Measurements from ENCODE around the gene CR1.
"Not testable (repeated sequence)": the region's sequence is repeated elsewhere in the genome, so short reads cannot be mapped to it uniquely, and the experiment has no call there.

Gene CR1

DNA sequence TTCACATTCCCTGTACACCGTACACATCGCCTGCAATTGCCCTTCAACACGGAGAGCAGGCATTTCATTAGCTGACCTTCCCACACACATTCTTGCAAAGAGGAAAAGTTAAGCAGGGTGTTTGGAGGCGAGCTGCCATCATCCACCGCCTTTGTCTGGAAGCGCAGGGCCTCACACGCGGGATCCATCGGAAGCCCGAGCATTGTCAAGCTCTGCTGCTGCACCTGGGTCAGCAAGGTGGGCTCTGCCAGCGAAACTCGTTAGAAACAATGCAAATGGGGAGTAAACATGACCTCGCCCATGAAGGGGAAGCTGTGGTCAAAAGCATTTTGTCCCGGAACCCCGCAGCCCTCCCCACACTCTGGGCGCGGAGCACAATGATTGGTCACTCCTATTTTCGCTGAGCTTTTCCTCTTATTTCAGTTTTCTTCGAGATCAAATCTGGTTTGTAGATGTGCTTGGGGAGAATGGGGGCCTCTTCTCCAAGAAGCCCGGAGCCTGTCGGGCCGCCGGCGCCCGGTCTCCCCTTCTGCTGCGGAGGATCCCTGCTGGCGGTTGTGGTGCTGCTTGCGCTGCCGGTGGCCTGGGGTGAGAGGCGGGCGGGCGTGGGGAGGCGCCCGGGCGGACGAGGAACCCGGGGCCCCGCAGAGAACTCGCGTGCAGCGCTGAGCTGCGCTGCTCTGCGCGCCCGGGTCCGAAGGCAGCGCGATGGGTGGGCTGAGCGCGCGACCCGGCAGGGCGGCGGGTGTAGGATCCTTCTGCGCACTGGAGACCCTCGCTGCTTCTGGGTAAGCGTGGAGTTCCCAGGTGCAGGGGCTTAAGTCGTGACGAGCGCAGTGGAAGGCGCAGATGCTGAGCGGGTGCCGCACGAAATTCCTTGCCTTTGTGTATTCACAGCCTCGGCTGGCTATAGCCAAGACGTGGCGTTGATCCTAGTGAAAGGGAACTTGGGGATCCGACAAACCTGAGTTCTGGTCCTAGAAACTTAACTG is at the start of gene CR1:
TSS of gene CR1 (plus strand) at position 357 of the 992 bp plus-strand sequence. CDS start at position 468, 111 bp downstream.
- peak; percentile 4 to 37 for DNase-seq

DNA sequence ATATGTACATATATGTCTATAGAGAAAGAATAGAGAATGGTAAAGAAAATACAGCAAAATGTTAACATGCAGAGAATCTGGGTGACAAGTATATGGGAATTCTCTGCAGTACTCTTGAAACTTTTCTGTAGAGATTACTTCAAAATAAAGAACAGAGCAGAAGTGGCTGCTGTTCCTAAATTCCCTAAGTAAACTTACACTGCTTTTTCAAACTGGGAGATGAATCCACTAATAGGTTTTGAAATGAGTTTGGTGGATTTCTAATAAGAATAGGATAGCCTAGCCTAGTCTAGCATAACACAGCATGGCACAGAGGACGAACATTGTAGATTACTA is 42.3 kb upstream of the CR1 start:
- DNase-seq: no peak

DNA sequence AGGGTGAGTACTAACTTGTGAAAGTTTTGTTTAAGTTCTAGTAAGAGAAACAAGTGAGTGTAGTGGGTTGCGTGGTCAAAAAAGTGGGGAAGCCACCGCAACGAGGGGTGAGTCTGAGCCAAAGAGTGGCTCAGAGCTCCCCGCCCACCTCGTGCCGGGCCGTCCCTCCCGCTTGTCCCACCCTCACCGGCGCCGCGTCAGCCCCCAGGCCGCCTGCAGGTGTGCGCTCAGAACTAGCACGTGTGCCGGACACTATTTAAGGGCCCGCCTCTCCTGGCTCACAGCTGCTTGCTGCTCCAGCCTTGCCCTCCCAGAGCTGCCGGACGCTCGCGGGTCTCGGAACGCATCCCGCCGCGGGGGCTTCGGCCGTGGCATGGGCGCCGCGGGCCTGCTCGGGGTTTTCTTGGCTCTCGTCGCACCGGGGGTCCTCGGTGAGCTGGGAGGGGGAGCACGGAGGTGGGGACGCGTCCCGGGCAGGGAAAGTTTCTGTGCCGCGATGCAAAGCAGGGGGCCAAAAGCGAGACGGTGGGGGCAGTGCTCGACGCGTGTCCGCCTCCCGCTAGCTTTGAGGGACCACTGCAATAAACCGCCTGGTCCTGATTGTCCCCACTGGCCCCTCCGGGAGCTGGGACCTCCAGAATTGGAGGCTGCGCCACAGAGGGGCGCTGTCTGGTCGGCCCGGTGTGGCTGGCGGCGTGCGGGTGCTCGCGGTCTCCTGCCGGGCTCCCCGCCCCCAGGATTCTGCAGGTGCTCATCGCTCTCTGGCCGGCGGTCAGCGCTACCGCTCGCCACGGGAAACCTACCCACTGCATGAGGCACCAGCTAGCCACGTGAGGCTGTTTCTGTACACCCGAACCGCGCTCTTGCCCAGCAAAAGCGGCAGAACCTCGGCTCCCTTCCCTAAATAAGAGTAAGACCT is 41.7 kb upstream of the CR1 start, which contains the start of gene CR2:
TSS of gene CR2 (plus strand) at position 283 of the 919 bp plus-strand sequence. CDS start at position 374, 91 bp downstream.
- no peak for DNase-seq

DNA sequence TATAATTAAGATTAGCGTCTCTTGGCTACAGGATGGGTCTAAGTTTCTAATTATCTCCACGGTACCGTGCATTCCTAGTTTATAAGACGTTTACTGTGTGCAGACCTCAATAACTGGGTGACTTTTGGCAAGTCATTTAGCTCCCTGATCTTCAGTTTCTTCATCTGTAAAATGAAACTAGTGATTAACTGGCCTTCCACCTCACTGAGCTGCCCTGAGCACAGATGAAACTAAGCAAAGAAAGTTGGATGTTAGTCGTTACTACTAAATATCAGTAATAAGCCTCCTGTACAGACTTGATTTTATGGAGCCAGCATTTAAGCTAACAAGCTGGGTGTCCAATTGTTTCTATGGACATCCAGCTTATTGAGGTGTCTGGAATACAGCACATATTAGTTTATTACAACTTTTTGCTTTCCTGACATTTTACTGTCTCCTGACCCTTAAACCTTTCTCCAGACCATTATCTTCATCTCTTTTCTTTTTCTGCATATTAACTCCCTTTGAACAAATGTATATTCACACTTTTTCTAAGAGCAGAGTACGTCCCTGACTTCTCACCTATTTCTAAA is 40.7 kb upstream of the CR1 start:
- no peak for DNase-seq

DNA sequence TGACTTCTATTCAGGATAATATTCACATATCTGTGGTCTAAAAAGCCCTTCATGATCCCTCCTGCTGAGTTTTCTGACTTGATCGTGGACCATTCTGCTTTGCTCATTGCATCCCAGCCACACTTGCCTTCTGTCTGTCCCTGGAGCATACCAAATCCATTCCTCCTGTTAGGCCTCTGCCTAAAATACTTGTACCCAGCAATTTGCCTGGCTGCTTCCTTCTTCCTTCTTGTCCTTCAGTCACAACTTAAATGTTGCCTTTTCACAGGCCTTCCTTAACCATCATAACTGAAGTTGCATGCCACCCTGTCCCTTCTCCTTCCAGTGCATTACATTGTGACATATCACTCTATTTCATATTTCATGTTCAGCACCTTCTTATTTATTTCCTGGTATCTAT is 37.5 kb upstream of the CR1 start:
- no peak for DNase-seq

DNA sequence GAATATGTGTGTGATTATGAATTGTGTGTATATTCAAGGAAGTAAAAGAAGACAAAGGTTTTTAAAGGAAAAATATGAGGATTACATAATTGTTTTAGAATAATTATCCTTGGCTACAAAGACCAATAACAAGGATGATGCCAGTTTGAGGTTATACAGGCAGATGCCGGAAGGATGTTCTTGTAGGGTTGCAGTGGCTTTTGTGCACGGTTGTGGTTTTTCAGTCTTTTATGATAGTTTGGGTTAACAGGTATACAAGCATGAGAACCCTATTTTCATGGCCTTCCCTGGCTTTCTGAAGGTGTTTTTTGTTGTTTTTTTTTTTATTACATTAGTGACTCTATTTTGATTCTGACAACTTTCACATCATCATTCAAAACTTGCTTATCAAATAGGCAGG is 36.9 kb upstream of the CR1 start:
- DNase-seq: no peak

DNA sequence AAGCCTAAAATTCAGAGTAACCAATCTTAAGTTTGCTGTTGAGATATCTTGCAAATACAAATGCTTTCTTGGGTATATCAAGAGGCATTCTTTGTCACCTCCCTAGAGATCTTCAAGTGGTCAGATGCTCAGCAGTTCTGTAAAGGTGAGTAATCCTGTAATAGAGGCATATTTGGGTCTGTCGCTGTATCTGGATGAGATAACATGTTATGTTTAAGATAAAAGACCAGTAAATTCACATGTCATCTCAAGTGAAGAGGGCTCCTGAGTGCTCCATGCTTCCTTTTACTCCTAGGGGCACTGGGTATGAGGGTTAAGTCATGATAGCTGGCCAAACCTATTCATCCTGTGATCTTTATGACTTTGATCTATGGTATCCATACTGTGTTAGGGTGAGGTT is 34.3 kb upstream of the CR1 start:
- no peak for DNase-seq

DNA sequence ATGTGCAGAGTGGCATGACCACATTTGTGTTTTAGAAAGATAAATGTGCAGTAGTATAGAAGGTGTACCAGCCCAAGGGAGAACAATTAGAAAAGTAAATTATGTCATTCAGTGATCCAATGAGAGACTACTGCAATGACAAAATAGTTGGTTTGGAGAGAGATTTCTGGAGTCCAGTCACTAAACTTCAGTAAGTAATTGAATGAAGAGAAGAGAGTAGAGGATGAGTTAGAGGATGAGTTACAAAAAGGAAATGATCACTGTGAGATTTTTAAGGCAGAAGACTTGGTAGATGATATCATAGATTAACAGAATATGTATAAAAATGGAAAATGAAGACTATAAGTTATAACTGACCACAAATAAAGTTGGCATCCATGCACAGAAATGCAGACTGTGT is 33.4 kb upstream of the CR1 start:
- DNase-seq: no peak

DNA sequence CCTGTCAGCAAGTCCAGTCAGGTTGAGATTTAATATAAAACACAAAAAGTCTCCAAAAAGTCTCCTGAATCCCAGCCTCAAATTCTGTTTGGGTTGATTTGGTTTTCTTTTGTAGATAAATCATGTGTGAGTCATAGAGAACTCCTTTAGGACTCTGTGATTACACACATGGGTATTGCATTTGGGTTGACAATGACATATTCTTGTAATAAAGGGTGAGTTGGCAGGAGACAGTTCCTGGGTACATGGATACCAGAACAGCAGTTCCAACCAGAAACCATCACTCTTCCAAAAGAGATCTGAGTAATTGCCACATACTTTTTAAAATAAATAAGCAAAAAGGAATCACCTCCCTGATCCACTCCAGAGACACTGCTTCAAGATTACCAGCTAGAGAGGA is 32.9 kb upstream of the CR1 start:
- DNase-seq: no peak

DNA sequence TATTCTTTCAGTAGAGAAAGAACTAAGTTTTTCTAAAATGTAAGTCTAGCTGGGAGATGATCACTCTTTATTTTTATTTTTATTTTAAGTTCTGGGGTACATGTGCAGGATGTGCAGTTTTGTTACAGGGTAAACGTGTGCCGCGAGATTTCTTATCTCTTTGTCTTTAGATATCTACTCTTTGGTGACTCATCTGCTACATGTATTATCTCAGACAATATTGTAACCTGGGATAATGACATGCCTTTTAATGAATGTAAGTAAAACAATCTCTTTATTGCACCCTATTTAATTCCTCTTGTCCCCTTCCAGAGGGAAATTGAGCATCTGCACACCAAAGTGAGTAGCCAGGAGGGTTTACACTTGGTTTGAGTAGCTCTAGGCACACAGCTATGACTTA is 32.4 kb upstream of the CR1 start:
- DNase-seq: no peak

DNA sequence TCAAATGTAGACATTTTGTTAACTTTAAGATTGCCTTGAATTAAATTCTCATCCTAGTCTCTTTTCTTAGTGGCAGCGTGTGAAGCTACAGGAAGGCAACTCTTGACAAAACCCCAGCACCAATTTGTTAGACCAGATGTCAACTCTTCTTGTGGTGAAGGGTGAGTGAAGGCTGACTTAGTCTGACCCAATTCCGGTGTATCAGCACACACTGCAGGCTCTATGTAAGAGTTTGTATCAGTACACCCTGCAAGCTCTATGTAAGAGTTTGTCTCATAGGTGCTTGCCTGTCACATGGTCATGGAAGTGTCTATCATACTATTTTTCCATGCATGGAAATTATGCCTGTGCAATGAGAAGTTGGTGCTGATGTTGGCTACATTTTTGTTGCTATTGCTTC is 25.0 kb upstream of the CR1 start:
- no peak for DNase-seq

DNA sequence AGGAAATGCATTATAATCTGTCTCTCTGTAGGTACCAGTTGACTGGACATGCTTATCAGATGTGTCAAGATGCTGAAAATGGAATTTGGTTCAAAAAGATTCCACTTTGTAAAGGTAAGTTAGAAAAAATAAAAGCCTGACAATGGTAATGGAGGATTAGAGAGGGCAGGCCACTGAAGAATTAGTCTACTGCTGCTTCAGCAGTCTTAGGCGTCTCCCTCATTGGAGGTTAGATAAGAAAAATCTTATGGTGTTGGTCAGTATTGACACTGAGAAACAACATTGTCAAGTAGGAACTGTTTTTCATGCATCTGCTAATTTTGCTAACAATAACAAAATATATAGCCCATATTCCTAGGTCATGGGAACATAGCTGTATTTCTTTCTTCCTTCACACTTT is 21.7 kb upstream of the CR1 start:
- no peak for DNase-seq

DNA sequence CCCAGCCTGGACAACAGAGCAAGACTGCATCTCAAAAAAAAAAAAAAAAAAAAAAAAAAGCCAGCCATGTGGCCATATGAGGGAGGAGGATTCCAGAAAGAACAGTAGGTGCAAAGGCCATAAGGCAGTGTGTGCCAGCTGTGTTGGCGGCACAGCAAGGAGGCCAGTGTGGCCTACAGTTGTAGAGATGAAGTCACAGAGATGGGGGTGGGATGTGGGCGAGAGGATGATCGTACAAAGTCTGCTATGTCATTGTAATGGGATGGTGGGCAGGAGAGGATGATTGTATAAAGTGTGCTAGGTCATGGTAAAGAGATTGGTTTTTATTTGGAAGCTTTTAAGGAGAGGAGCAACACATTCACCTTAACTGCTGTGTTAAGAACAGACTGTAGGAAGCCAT is 9.8 kb upstream of the CR1 start:
- DNase-seq: no peak

DNA sequence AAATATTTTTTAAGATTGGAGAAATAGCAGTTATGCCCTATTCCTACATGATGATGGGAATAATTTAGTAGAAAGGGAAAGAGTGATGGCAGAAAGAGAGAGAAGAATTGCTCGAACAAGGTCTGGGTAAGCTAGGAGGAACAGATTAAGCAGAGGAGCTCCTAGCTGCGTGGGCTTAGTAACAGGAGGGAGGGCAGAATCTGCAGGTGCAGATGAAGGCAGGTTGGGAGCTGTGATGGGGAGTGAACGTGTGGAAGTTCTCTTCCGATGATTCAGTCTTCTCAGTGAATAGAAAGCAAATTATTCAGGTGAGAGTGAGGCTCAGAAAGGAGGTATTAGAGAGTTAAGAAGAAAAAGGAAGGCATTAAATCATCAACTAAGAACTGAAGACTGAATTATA is 8.3 kb upstream of the CR1 start:
- no peak for DNase-seq

DNA sequence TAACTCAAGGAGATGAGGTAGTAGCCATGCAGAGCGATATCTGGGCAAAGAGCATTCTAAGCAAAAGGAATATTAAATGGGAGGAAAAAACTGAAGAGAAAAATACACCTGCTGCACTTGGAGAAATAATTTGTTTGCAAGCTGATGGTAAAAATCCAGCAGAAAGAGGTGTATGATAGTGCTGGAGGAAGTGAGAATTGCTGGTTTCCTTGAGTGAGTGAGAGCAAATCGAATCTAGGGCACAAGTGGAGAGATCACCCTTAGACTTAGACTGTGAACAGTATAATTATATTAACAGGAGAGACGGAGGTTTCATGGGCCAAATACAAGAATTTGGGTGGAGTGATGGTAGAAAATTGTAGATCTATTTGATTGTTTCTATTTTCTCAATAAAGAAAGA is 2.7 kb upstream of the CR1 start:
- no peak for DNase-seq

DNA sequence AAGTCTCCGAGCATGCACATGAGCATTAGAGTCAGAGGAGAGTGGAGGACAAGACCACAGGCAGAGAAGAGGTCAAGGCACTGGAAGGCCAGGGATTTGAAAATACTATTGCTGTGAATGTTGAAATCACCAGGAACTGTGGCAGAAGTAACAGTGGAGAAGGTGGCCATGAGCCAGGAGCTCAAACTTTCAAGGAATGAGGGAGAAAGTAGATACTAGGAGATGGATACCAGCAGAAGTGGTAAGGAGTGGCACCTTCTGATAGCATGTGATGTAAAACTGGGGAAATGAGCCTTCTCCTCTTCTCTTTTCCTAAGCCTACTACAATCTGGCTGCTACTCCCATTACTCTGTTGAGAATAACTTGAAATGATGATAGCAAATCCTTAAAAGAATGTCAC is 1.8 kb upstream of the CR1 start:
- DNase-seq: no peak

DNA sequence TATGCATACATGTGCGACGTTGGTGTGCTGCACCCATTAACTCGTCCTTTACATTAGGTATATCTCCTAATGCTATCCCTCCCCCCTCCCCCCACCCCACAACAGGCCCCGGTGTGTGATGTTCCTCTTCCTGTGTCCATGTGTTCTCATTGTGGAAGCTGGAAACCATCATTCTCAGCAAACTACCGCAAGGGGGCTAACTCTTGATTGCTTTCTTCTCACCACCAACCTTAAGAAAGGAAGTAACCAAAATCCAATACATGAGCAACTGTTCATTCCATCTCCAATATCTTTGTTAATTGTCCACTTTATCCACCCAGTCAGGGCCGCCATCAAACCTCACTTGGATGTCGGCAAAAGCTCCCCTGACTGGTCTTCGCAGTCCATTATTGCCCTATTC is 676 bp upstream of the CR1 start:
- not testable (repeated sequence) for DNase-seq

DNA sequence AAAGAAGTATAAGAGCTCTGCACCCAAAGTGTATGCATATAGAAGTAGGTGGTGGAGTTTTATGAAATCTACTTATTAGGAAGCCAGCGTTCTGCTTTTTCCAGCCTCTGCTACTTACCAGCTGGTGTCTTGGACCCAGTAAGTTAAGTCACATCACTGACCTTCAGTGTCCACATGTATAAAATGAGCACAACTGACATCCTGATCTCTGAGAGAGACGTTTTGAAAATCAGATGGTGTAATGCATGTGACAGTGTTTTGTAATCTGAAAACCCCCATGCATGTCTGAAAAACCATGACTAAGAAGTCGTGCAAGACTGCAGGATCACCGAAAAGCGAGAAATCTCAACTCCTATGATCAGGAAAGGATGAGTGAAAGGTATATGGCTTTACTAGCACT is 2.0 kb downstream of the CR1 start:
- no peak for DNase-seq

DNA sequence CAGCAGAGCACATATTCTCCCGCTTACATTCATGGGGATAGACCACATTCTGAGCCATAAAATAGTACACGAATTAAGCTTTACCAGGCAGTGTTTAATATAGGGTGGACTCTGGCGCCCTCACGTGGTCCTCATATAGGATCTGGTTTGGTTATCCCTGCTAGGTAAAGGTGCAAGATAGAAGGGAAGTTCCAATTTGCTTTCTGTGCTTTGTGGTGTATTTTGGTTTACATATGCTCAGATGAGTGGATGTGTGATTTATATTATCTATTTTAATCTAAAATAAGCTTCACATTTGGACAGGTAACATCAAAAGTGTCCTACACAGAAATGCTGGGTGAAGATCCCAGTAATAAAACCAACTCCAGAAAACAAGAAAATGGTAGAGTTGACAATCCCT is 3.6 kb downstream of the CR1 start:
- peak; percentile 8 to 66 for DNase-seq

DNA sequence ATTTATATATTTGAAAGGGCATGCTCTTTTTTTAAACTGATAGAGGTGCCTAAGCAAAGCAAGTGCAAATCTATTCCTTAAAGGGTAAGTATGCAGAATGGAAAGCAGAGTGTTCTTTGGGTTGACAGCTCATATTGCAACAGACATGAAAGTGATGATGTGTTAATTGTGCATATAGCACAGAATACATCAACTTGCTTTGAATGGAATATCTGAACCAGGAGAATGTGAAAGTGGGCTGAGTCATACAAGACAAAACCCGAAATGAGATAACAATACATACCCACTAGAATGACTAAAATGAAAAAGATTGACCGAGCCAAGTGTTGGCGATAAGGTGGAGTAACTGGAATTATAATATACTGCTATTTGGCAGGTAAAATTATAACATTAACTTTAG is 4.3 kb downstream of the CR1 start:
- DNase-seq: no peak

DNA sequence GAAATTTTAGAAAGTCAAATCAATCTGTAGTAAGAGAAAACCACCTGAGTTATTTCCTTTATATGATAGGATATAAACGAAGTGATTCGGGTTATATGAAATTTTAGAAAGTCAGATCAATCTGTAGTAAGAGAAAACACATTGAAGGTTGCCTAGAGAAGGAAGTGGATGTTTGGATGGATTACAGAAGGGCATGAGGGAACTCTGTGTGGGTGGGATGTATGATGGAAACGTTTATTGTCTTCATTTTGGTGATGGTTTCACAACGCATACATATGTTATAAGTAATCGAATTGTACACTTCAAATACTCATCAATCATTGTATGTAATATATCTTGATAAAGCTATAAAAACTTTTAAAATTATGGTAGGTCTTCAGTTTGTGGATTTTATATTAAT is 5.1 kb downstream of the CR1 start:
- DNase-seq: no peak

DNA sequence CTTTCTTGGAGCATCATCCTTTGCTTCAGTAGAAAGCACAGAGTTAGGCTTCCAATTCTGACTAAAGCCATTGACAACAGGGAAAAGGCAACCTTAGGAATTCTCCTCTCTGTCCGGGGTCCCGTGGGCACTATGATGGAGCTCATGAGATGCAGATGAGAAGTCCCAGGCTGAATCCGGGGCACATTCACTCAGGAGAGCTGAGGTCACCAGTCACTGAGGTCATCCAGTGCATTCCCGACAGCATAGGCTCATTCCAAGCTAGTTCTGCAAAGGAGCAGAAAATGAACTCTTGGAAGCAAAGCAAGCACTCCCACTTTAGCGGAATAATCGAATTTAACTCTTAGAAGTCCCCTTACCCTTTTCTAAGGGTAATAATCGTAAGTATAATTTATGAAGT is 6.8 kb downstream of the CR1 start:
- DNase-seq: no peak

DNA sequence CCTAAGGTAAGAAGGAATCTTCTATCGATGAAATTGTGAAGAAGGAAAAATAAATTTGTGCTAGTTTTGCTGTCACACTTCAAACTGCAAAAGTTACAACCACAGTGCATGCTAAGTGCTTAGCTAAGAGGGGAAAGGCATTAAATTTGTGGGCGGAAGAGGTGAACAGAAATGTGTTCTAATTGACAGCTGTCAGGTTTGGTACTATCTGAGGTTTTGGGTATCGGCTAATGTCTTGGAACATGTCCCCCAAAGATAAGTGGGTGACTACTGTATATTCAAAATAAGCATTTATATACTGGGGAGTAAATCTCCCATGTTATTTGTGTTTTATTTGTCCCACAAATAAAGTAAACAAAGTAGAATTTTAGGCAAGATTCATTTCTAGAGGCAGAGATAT is 8.0 kb downstream of the CR1 start:
- no peak for DNase-seq

DNA sequence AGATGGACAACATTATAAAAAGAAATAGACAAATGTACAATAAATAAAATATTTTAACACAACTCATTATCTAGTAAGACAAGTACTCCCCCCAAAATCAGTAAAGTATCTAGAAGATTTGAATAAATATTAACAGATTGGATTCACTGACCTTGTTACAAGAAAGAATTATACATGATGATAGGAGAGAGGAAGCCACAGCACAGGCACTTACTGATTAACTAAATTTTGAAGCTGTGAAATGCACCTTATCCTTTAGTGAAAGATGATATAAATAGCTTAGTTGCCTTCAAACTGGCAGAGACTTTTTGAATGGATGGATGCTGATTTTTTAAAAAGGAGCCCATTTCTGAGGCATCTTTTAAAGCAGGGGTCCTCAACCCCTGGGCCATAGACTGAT is 8.5 kb downstream of the CR1 start:
- DNase-seq: no peak

All from bone marrow (tissue), 2 donors.